Lower leg skin (tissue), 3 donors: ENCODE data around the gene SRSF6.
"Not testable (repeated sequence)": the region's sequence is repeated elsewhere in the genome, so short reads cannot be mapped to it uniquely, and the experiment has no call there.

Source experiments
- CTCF ChIP-seq, 3 donors: fragments of 450-650 bp; IDR thresholded peaks; one replicate each; pipeline ENCODE4 v1.5.1; 2016; ENCODE audit warnings: antibody characterized with exemption in 3 of 3, mild to moderate bottlenecking in 3 of 3, moderate library complexity in 2 of 3
- POLR2A ChIP-seq, 2 donors: fragments of 450-650 bp; IDR thresholded peaks; one replicate each; pipeline ENCODE4 v1.6.1; 2016 to 2017; ENCODE audit warnings: antibody characterized with exemption in 2 of 2, mild to moderate bottlenecking in 1 of 2, moderate library complexity in 1 of 2

- not testable (repeated sequence) for TF ChIP-seq POLR2A, CTCF (IDR thresholded peaks at IDR 0.05)
Measured at GRCh38 chr20:43448431-43448747, 9.3 kb upstream of the SRSF6 start.
